DOHH2 (cell line): ENCODE data around the gene B3GNT3.

ENCODE experiments used
- H3F3A ChIP-seq: fragments of 200-600 bp; sonication (generic), shearing (Covaris generic); 2 replicates; pipeline ENCODE4 v1.6.0; 2016; ENCODE audit warnings: antibody characterized with exemption, mild to moderate bottlenecking; ENCODE audit not compliant: control insufficient read depth, insufficient read depth
- H3K27ac ChIP-seq: fragments of 200-600 bp; sonication (generic); 2 replicates; pipeline ENCODE4 v1.5.1; 2014; ENCODE audit warnings: low read depth, mild to moderate bottlenecking, low read length, moderate library complexity
- H3K27me3 ChIP-seq: fragments of 200-600 bp; sonication (generic); 2 replicates; pipeline ENCODE4 v1.6.1; 2014; ENCODE audit warnings: mild to moderate bottlenecking, low read length, mixed read lengths; ENCODE audit not compliant: control insufficient read depth
- H3K36me3 ChIP-seq: fragments of 200-600 bp; sonication (generic); 2 replicates; pipeline ENCODE4 v1.6.1; 2014; ENCODE audit warnings: mild to moderate bottlenecking, low read length, moderate library complexity, mixed read lengths; ENCODE audit not compliant: control insufficient read depth
- H3K4me1 ChIP-seq: fragments of 200-600 bp; sonication (generic); 2 replicates; pipeline ENCODE4 v1.6.1; 2014; ENCODE audit warnings: mild to moderate bottlenecking, low read length, mixed read lengths; ENCODE audit not compliant: control insufficient read depth
- H3K4me2 ChIP-seq: fragments of 200-600 bp; sonication (generic); 2 replicates; pipeline ENCODE4 v1.6.0; 2014; ENCODE audit warnings: mild to moderate bottlenecking, low read length, moderate library complexity
- H3K4me3 ChIP-seq: fragments of 200-600 bp; sonication (generic); 2 replicates; pipeline ENCODE4 v1.5.1; 2014; ENCODE audit warnings: mild to moderate bottlenecking, low read length, mixed read lengths
- H3K79me2 ChIP-seq: fragments of 200-600 bp; sonication (generic); 2 replicates; pipeline ENCODE4 v1.6.1; 2014; ENCODE audit warnings: mild to moderate bottlenecking, low read length, mixed read lengths; ENCODE audit not compliant: control insufficient read depth
- H3K9me2 ChIP-seq: fragments of 200-600 bp; sonication (generic); replicated peaks from 2 replicates; pipeline ENCODE4 v1.6.1; 2014; ENCODE audit warnings: mild to moderate bottlenecking, low read length, mixed read lengths; ENCODE audit not compliant: control insufficient read depth
- H3K9me3 ChIP-seq: fragments of 200-600 bp; sonication (generic); 2 replicates; pipeline ENCODE4 v1.6.1; 2014; ENCODE audit warnings: antibody characterized with exemption, low read length, mixed read lengths; ENCODE audit not compliant: control insufficient read depth, insufficient read depth
- H4K20me1 ChIP-seq: fragments of 200-600 bp; sonication (generic); 2 replicates; pipeline ENCODE4 v1.6.0; 2014; ENCODE audit warnings: low read depth, mild to moderate bottlenecking, antibody characterized with exemption, low read length, moderate library complexity; ENCODE audit not compliant: control insufficient read depth, insufficient read depth
- EZH2phosphoT487 ChIP-seq: fragments of 200-600 bp; sonication (generic); IDR thresholded peaks from 2 replicates; pipeline ENCODE4 v1.6.1; 2017; ENCODE audit warnings: borderline replicate concordance, mild to moderate bottlenecking, antibody characterized with exemption, low read length, moderate library complexity, mixed read lengths
- TF ChIP-seq, protein P1 (sequence below): fragments of 200-600 bp; sonication (generic); IDR thresholded peaks from one replicate; pipeline ENCODE4 v1.5.1; 2014; ENCODE audit warnings: antibody characterized with exemption, mild to moderate bottlenecking, low read depth, low read length; ENCODE audit not compliant: poor library complexity, severe bottlenecking

Gene B3GNT3

DNA sequence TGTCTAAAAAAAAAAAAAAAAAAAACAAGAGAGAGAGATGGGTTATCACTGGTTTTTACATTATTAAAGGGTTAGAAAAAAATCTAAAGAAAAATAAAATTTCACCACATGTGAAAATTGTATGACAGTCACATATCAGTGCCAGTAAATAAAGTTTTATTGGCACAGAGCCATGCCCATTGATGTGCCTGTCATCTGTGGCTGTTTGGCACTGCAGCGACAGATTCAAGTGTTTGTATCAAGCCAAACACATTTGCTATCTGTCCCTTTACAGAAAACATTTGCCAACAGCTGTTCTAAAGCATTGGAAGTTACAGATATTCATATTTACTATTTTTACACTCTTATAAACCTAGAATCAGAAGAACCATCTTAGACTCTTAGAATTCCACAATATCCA, 27.4 kb upstream of the B3GNT3 start:
- H3K79me2 ChIP-seq, result no peaks in the 10 kb centered on the region
- H3K27ac ChIP-seq, result no peak overlapping the region

DNA sequence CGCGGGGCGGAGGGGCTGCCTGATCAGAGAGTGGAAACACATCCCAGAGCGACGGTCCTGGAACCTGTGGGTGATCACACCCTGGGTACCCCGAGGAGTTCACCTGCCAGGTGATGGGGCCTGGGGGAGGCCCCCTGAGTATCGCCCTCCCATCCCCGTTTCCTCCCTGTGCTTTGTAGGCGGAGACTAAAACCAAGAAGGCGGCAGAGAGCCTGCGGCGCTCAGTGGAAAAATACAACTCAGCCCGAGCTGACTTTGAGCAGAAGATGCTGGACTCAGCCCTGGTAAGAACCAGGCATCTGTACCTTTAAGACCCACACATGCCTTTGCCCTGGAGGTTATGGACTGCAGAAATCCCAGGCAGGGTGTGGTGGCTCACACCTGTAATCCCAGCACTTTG, 24.3 kb upstream of the B3GNT3 start:
- Histone ChIP-seq H3K9me3 (no peaks in the 10 kb centered on the region), H3K4me1 (peaks cover 17% of the 10 kb centered on the region), H3K4me3 (no peak overlapping the region), H3F3A (peaks cover 4% of the 10 kb centered on the region; the same call in 1 of the 2 replicates), H3K27me3 (no peaks in the 10 kb centered on the region), H3K79me2 (no peaks in the 10 kb centered on the region), H4K20me1 (no peaks in the 10 kb centered on the region), H3K36me3 (peaks cover 75% of the 10 kb centered on the region), H3K9me2 (no peaks in the 10 kb centered on the region), H3K4me2 (no peak overlapping the region), H3K27ac (no peak overlapping the region)
- TF ChIP-seq EZH2phosphoT487, result no peak
- TF ChIP-seq, protein P1, sequence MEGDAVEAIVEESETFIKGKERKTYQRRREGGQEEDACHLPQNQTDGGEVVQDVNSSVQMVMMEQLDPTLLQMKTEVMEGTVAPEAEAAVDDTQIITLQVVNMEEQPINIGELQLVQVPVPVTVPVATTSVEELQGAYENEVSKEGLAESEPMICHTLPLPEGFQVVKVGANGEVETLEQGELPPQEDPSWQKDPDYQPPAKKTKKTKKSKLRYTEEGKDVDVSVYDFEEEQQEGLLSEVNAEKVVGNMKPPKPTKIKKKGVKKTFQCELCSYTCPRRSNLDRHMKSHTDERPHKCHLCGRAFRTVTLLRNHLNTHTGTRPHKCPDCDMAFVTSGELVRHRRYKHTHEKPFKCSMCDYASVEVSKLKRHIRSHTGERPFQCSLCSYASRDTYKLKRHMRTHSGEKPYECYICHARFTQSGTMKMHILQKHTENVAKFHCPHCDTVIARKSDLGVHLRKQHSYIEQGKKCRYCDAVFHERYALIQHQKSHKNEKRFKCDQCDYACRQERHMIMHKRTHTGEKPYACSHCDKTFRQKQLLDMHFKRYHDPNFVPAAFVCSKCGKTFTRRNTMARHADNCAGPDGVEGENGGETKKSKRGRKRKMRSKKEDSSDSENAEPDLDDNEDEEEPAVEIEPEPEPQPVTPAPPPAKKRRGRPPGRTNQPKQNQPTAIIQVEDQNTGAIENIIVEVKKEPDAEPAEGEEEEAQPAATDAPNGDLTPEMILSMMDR, result no peak

More for the DNA sequence above, 27.4 kb upstream of the B3GNT3 start:
- Histone ChIP-seq H3K36me3 (peaks cover 74% of the 10 kb centered on the region), H3K9me3 (no peaks in the 10 kb centered on the region), H3K4me1 (peaks cover 7% of the 10 kb centered on the region), H3K9me2 (no peaks in the 10 kb centered on the region), H3F3A (no peaks in the 10 kb centered on the region), H3K4me3 (no peak overlapping the region), H3K27me3 (no peaks in the 10 kb centered on the region), H4K20me1 (no peaks in the 10 kb centered on the region), H3K4me2 (no peak overlapping the region)
- TF ChIP-seq, protein P1, result no peak
- no peak for TF ChIP-seq EZH2phosphoT487

DNA sequence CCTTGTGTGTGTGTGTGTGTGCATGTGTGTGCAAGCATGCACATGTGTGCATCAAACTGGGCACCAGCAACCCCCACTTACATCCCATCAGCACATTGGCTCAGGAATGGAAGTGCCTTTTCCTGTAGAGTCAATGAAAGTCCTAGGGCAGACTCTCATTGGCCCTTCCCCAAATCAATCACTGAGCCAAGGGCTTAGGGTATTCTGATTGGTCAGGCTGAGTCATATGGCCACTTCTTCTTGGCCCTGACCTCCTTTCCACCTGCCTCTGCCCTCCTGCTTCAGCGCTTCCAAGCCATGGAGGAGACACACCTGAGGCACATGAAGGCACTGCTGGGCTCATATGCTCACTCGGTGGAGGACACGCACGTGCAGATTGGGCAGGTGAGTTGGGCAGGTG, 22.8 kb upstream of the B3GNT3 start:
- H3K36me3 ChIP-seq, result peaks cover 79% of the 10 kb centered on the region

More for the DNA sequence above, 22.8 kb upstream of the B3GNT3 start:
- Histone ChIP-seq H3F3A (peaks cover 6% of the 10 kb centered on the region), H3K79me2 (no peaks in the 10 kb centered on the region), H3K4me3 (no peak overlapping the region), H3K27me3 (no peaks in the 10 kb centered on the region), H3K9me2 (no peaks in the 10 kb centered on the region), H4K20me1 (no peaks in the 10 kb centered on the region), H3K4me2 (no peak overlapping the region), H3K4me1 (peaks cover 25% of the 10 kb centered on the region), H3K9me3 (no peaks in the 10 kb centered on the region), H3K27ac (no peak overlapping the region)
- TF ChIP-seq EZH2phosphoT487, result no peak
- TF ChIP-seq, protein P1, result no peak
